ENCODE results near the gene LGR6. TPM values are rescaled to one million over a fixed set of nuclear protein-coding genes. Genes with fewer than 3 reads are reported as not detected.

Gene LGR6
- total and polyA plus RNA-seq, 2 of the 8 experiments (the other 6 are each of a cell fraction or from before 2014, with no cell fraction given), result 0.50 to 1.0 TPM

GRCh38 chr1:202176949-202177927 is 16.4 kb upstream of the LGR6 start (continued):
- TF ChIP-seq ATF3 (IDR thresholded peaks at IDR 0.05; ENCODE audit: insufficient read depth, low read depth, low read length) (no peak), ASH2L (IDR thresholded peaks at IDR 0.05; ENCODE audit: low read length) (no peak), RAD21 (IDR thresholded peaks at IDR 0.05 in 1 of 2, conservative IDR thresholded peaks at IDR 0.05 in 1 of 2; ENCODE audit: low read depth in 2 of 2, low read length in 2 of 2) (peak in 1 of 2 experiments; percentile 27; a peak in 1 of 4 replicates), BACH1 (IDR thresholded peaks at IDR 0.05; ENCODE audit: low read length) (no peak), NANOG (IDR thresholded peaks at IDR 0.05; ENCODE audit: insufficient read depth, low read depth, low read length, poor library complexity, severe bottlenecking) (no peak), HDAC2 (IDR thresholded peaks at IDR 0.05; ENCODE audit: borderline replicate concordance in 1 of 2, low read depth in 2 of 2, low read length in 2 of 2) (no peak)
